HTR-8/SVneo (cell line): ENCODE data around the gene GNG2.

Experiments used
- DNase-seq: peaks from one replicate; pipeline ENCODE4 v3.0.0; 2011; ENCODE audit warnings: low spot score, mixed read lengths; ENCODE audit not compliant: insufficient read length
- FAIRE-seq: peaks from 2 replicates; lab custom pipeline; 2011; peaks lifted over from hg19 to GRCh38; lab: Jason Lieb, UNC

Gene GNG2

GRCh38 chr14:52013984-52014600, 153.7 kb downstream of the GNG2 start:
- no peak for DNase-seq
- no peak for FAIRE-seq

DNA sequence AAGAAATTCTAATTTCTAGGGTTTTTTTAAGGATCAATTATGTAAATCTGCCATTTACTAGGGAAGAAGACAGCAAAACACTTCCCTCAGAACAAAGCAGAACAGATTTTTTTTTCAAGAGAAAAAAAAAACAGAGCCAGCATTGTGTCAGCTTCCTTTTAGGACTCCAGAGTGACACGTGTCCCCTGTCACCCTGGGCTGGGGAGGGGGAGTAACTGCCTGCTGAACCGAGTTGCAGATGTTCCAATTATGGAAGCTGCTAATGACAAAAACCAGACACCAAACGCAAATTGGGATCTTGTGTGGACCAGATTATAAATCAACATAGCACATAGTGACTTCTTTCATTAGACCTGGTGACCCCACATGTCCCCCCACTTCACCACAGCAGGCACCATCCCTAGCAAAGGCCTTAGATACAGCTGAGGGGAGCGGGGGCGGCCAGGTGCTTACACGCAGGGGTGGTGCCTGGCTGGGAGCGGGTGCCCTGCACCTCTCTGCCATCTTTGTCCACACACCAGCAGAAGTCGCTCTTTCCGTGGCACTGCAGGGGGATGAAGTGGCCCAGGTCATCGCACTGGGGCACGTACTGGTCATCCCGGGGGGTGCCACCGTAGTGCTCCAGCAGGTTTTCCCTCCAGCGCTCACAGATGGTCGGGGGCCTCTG, 154.3 kb downstream of the GNG2 start:
- DNase-seq (no peak), FAIRE-seq (no peak)

- DNase-seq (peak; percentile 17), FAIRE-seq (no peak)
These were observed 155.1 kb downstream of the GNG2 start for GRCh38 chr14:52015411-52016030.

DNA sequence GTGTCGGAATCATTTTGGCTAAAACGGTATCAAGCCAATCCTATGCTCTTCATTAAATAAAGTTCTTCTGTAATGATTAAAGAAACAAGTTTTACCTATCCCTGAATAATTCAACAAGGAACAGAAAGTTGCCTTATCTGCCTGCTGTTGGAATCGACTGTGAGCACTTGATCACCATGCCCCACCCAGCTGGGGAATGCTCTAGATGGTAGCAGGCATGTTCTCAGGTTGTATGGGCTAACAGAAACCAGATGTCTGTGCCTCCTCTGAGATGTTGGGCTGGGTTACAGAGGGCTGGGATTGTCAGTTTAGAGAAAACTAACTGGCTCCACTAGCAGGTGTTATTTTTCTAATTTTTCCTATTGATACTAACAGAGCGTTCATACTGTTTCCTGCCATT, 157.8 kb downstream of the GNG2 start:
- FAIRE-seq (no peak), DNase-seq (no peak)

- FAIRE-seq = no peak
- no peak for DNase-seq
These were observed 158.6 kb downstream of the GNG2 start for GRCh38 chr14:52018970-52019369.
